WTC11 (cell line): Measurements from ENCODE around the gene GHRHR. TPM values are rescaled to one million over a fixed set of nuclear protein-coding genes. Genes with fewer than 3 reads are reported as not detected.

ENCODE experiments used
- ATAC-seq: fragments of 200-7000 bp; cut with Tn5 transposase; 2 replicates; pipeline ENCODE4 v1.10.0; 2021; ENCODE audit warnings: mild to moderate bottlenecking, moderate library complexity
- CTCF ChIA-PET: fragments of 300-600 bp; sonication (Branson Sonifier 250); formaldehyde crosslinking; loops from one replicate; lab custom pipeline; 2021; ENCODE audit warnings: antibody characterized with exemption; lab: Charles Lee
- POLR2A ChIA-PET: fragments of 350-600 bp; sonication (Branson Sonifier 250); formaldehyde crosslinking; loops from one replicate; lab custom pipeline; 2021; ENCODE audit warnings: antibody characterized with exemption; lab: Charles Lee
- DNase-seq: peaks from one replicate; pipeline ENCODE4 v3.0.0; 2021; ENCODE audit warnings: low spot score
- H3K27ac Mint-ChIP-seq: 2 replicates; pipeline ENCODE4 v1.8.0; 2021; ENCODE audit warnings: mixed read lengths
- H3K27me3 Mint-ChIP-seq: 2 replicates; pipeline ENCODE4 v1.8.0; 2021; ENCODE audit warnings: low read depth, mild to moderate bottlenecking, moderate library complexity, mixed read lengths
- H3K36me3 Mint-ChIP-seq: 2 replicates; pipeline ENCODE4 v1.8.0; 2021; ENCODE audit warnings: mixed read lengths
- H3K4me1 Mint-ChIP-seq: 2 replicates; pipeline ENCODE4 v1.8.0; 2022; ENCODE audit warnings: mixed read lengths
- H3K4me3 Mint-ChIP-seq: 2 replicates; pipeline ENCODE4 v1.8.0; 2021; ENCODE audit warnings: mild to moderate bottlenecking, moderate library complexity, mixed read lengths
- H3K9me3 Mint-ChIP-seq: 2 replicates; pipeline ENCODE4 v1.8.0; 2021; ENCODE audit warnings: mixed read lengths
- AFF4 ChIP-seq: sonication (generic); formaldehyde crosslinking; IDR thresholded peaks from 2 replicates; pipeline ENCODE4 v1.8.1; 2023; ENCODE audit warnings: mild to moderate bottlenecking, missing genetic modification reagents, borderline replicate concordance
- ATF2 ChIP-seq: sonication (generic); formaldehyde crosslinking; IDR thresholded peaks from 2 replicates; pipeline ENCODE4 v1.8.1; 2022; ENCODE audit warnings: low read depth, missing genetic modification reagents, borderline replicate concordance
- CDX4 ChIP-seq: fragments of 250-450 bp; sonication (Bioruptor Pico); IDR thresholded peaks from 2 replicates; pipeline ENCODE4 v1.9.0; 2021; ENCODE audit warnings: moderate library complexity, mild to moderate bottlenecking, inconsistent platforms, borderline replicate concordance
- CREB1 ChIP-seq: sonication (generic); formaldehyde crosslinking; IDR thresholded peaks from 2 replicates; pipeline ENCODE4 v1.8.0; 2023; ENCODE audit warnings: mild to moderate bottlenecking, missing genetic modification reagents
- CTCF ChIP-seq: fragments of 200-600 bp; IDR thresholded peaks from 2 replicates; pipeline ENCODE4 v1.8.0; 2022; ENCODE audit warnings: antibody characterized with exemption
- E2F5 ChIP-seq: sonication (generic); formaldehyde crosslinking; IDR thresholded peaks from 2 replicates; pipeline ENCODE4 v1.8.1; 2022; ENCODE audit warnings: mild to moderate bottlenecking, moderate library complexity, missing genetic modification reagents
- FOXJ3 ChIP-seq: sonication (generic); formaldehyde crosslinking; IDR thresholded peaks from 2 replicates; pipeline ENCODE4 v1.9.0; 2021; ENCODE audit warnings: missing genetic modification reagents, mild to moderate bottlenecking, borderline replicate concordance
- FOXP1 ChIP-seq: sonication (generic); formaldehyde crosslinking; IDR thresholded peaks from 2 replicates; pipeline ENCODE4 v1.8.0; 2022; ENCODE audit warnings: missing genetic modification reagents, mild to moderate bottlenecking, moderate library complexity, borderline replicate concordance
- FOXP4 ChIP-seq: sonication (generic); formaldehyde crosslinking; IDR thresholded peaks from 2 replicates; pipeline ENCODE4 v1.8.0; 2022; ENCODE audit warnings: mild to moderate bottlenecking, missing genetic modification reagents
- IRF2 ChIP-seq: sonication (generic); formaldehyde crosslinking; IDR thresholded peaks from 2 replicates; pipeline ENCODE4 v1.8.0; 2022; ENCODE audit warnings: low read depth, missing genetic modification reagents, borderline replicate concordance
- NFYB ChIP-seq: sonication (generic); formaldehyde crosslinking; conservative IDR thresholded peaks from 2 replicates; pipeline ENCODE4 v1.8.0; 2022; ENCODE audit warnings: low read depth, missing genetic modification reagents
- SMAD4 ChIP-seq: sonication (generic); formaldehyde crosslinking; IDR thresholded peaks from 2 replicates; pipeline ENCODE4 v1.8.0; 2022; ENCODE audit warnings: mild to moderate bottlenecking, missing genetic modification reagents
- SP1 ChIP-seq: sonication (generic); formaldehyde crosslinking; conservative IDR thresholded peaks from 2 replicates; pipeline ENCODE4 v1.8.1; 2022; ENCODE audit warnings: missing genetic modification reagents
- TEAD4 ChIP-seq: sonication (generic); formaldehyde crosslinking; IDR thresholded peaks from 2 replicates; pipeline ENCODE4 v1.8.0; 2022; ENCODE audit warnings: mild to moderate bottlenecking, missing genetic modification reagents
- ZNF281 ChIP-seq: sonication (generic); formaldehyde crosslinking; IDR thresholded peaks from 2 replicates; pipeline ENCODE4 v1.8.0; 2023; ENCODE audit warnings: mild to moderate bottlenecking, missing genetic modification reagents
- ZNF396 ChIP-seq: fragments of 250-450 bp; sonication (Bioruptor Pico); IDR thresholded peaks from 2 replicates; pipeline ENCODE4 v1.8.0; 2021; ENCODE audit warnings: mild to moderate bottlenecking, moderate library complexity, borderline replicate concordance
- ZNF671 ChIP-seq: fragments of 250-450 bp; sonication (Bioruptor Pico); IDR thresholded peaks from 2 replicates; pipeline ENCODE4 v1.8.0; 2021; ENCODE audit warnings: mild to moderate bottlenecking
- total RNA-seq: library from RNA; stranded (reverse); gene quantifications from 3 replicates; pipeline ENCODE4 v1.2.3, GENCODE V29; 2021

Gene GHRHR
- total RNA-seq, 1 experiment from 2014 or later = 5.0 TPM

- TF ChIP-seq FOXP4 (CRISPR knock-in tag) (no peak), AFF4 (CRISPR knock-in tag) (no peak), SP1 (CRISPR knock-in tag) (no peak), IRF2 (CRISPR knock-in tag) (no peak), CREB1 (CRISPR knock-in tag) (no peak), FOXP1 (CRISPR knock-in tag) (no peak), TEAD4 (no peak), ZNF281 (CRISPR knock-in tag) (no peak), NFYB (CRISPR knock-in tag) (no peak), ZNF396 (CRISPR knock-in tag) (no peak), SMAD4 (no peak), FOXJ3 (CRISPR knock-in tag) (no peak), ATF2 (no peak), CDX4 (CRISPR knock-in tag) (no peak)
These were observed 49.2 kb upstream of the GHRHR start (continued) for GRCh38 chr7:30914596-30914995.

- ChIA-PET CTCF (interaction anchor here (0.5 to 2.6 kb wide), 4 partner anchors 7 to 169 kb away, joined by 3 to 12 read pairs (median 6); no protein-coding TSS in a partner anchor), POLR2A (no interaction called here)
- Mint-ChIP-seq H3K4me1 (peaks cover 16% of the 10 kb centered on the region), H3K36me3 (no peaks in the 10 kb centered on the region), H3K27ac (no peak overlapping the region), H3K27me3 (no peaks in the 10 kb centered on the region), H3K4me3 (no peak overlapping the region), H3K9me3 (no peaks in the 10 kb centered on the region)
- DNase-seq (no peak), ATAC-seq (no peak)
- TF ChIP-seq ATF2 = no peak
- TF ChIP-seq ZNF671 (CRISPR knock-in tag) = no peak
- TF ChIP-seq CTCF = no peak
- TF ChIP-seq E2F5 = no peak
- no peak for TF ChIP-seq FOXJ3 (CRISPR knock-in tag)
These were observed 48.6 kb upstream of the GHRHR start for GRCh38 chr7:30915005-30915601.
